ENCODE measurements around the gene OAS2. TPM values are rescaled to one million over a fixed set of nuclear protein-coding genes. Genes with fewer than 3 reads are reported as not detected.

OAS2 gene
- total RNA-seq, 1 donor from 2014 or later = 0.41 TPM

DNA sequence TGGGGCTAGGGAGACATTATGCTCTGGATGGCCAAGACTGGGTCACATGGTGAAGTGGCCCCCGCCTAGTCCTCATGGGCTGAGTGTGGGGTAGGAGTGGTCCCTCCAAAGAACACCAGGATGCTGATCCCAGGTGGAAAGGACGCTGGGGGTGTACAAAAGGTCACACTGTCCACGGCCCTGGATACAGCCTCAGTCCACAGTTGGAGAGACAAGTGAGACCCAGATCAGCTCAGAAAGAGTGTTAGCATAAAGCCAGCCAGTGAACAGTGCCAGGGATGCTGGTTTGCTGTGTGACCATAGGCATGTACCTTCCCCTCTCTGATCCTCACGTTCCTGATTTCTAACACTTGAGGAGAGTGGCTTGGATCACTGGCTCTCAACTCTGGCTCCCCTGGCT, 13.4 kb upstream of the OAS2 start:
- no peak for DNase-seq (ENCODE audit: low spot score)
- Mint-ChIP-seq H3K27ac (ENCODE audit: unreplicated experiment) (no peak overlapping the region), H3K36me3 (ENCODE audit: low read depth, unreplicated experiment) (peaks cover 7% of the 10 kb centered on the region), H3K4me1 (ENCODE audit: unreplicated experiment) (no peaks in the 10 kb centered on the region), H3K27me3 (ENCODE audit: unreplicated experiment) (peaks cover 5% of the 10 kb centered on the region), H3K9me3 (ENCODE audit: unreplicated experiment) (peaks cover under 1% of the 10 kb centered on the region), H3K4me3 (ENCODE audit: unreplicated experiment) (no peak overlapping the region)
- TF ChIP-seq, protein P1, sequence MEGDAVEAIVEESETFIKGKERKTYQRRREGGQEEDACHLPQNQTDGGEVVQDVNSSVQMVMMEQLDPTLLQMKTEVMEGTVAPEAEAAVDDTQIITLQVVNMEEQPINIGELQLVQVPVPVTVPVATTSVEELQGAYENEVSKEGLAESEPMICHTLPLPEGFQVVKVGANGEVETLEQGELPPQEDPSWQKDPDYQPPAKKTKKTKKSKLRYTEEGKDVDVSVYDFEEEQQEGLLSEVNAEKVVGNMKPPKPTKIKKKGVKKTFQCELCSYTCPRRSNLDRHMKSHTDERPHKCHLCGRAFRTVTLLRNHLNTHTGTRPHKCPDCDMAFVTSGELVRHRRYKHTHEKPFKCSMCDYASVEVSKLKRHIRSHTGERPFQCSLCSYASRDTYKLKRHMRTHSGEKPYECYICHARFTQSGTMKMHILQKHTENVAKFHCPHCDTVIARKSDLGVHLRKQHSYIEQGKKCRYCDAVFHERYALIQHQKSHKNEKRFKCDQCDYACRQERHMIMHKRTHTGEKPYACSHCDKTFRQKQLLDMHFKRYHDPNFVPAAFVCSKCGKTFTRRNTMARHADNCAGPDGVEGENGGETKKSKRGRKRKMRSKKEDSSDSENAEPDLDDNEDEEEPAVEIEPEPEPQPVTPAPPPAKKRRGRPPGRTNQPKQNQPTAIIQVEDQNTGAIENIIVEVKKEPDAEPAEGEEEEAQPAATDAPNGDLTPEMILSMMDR (IDR thresholded peaks at IDR 0.05; ENCODE audit: unreplicated experiment) = no peak

DNA sequence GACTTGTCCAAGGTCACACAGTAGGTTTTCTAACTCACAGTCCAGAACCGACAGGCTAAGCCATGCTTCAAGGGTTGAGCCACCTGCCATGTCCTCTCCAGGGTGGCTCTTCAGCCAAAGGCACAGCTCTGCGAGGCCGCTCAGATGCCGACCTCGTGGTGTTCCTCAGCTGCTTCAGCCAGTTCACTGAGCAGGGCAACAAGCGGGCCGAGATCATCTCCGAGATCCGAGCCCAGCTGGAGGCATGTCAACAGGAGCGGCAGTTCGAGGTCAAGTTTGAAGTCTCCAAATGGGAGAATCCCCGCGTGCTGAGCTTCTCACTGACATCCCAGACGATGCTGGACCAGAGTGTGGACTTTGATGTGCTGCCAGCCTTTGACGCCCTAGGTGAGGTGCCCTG, 12.7 kb upstream of the OAS2 start:
- Mint-ChIP-seq H3K27ac (ENCODE audit: unreplicated experiment) (no peak overlapping the region), H3K4me1 (ENCODE audit: unreplicated experiment) (no peaks in the 10 kb centered on the region), H3K27me3 (ENCODE audit: unreplicated experiment) (peaks cover 5% of the 10 kb centered on the region), H3K9me3 (ENCODE audit: unreplicated experiment) (no peaks in the 10 kb centered on the region), H3K36me3 (ENCODE audit: low read depth, unreplicated experiment) (peaks cover 7% of the 10 kb centered on the region), H3K4me3 (ENCODE audit: unreplicated experiment) (no peak overlapping the region)
- DNase-seq (ENCODE audit: low spot score) = no peak
- TF ChIP-seq, protein P1 (IDR thresholded peaks at IDR 0.05; ENCODE audit: unreplicated experiment) = no peak

- peaks cover 3% of the 10 kb centered on the region for H3K36me3 Mint-ChIP-seq (ENCODE audit: low read depth, unreplicated experiment)
- H3K4me3 Mint-ChIP-seq (ENCODE audit: unreplicated experiment) = no peak overlapping the region
- no peak overlapping the region for H3K27ac Mint-ChIP-seq (ENCODE audit: unreplicated experiment)
- H3K27me3 Mint-ChIP-seq (ENCODE audit: unreplicated experiment) = peaks cover 2% of the 10 kb centered on the region
- TF ChIP-seq, protein P1 (IDR thresholded peaks at IDR 0.05; ENCODE audit: unreplicated experiment) = no peak
- H3K9me3 Mint-ChIP-seq (ENCODE audit: unreplicated experiment) = no peaks in the 10 kb centered on the region
- peaks cover 16% of the 10 kb centered on the region for H3K4me1 Mint-ChIP-seq (ENCODE audit: unreplicated experiment)
- DNase-seq (ENCODE audit: low spot score) = no peak
These were observed 11.0 kb upstream of the OAS2 start for GRCh38 chr12:112967306-112967705.

- no peak for DNase-seq (ENCODE audit: low spot score)
- H3K36me3 Mint-ChIP-seq (ENCODE audit: low read depth, unreplicated experiment) = peaks cover 3% of the 10 kb centered on the region
- TF ChIP-seq, protein P1 (IDR thresholded peaks at IDR 0.05; ENCODE audit: unreplicated experiment) = no peak
- H3K27ac Mint-ChIP-seq (ENCODE audit: unreplicated experiment) = no peak overlapping the region
- peaks cover 1% of the 10 kb centered on the region for H3K27me3 Mint-ChIP-seq (ENCODE audit: unreplicated experiment)
- no peak overlapping the region for H3K4me3 Mint-ChIP-seq (ENCODE audit: unreplicated experiment)
- H3K4me1 Mint-ChIP-seq (ENCODE audit: unreplicated experiment) = peaks cover 16% of the 10 kb centered on the region
- no peaks in the 10 kb centered on the region for H3K9me3 Mint-ChIP-seq (ENCODE audit: unreplicated experiment)
These were observed 10.5 kb upstream of the OAS2 start for GRCh38 chr12:112967858-112968257.

DNA sequence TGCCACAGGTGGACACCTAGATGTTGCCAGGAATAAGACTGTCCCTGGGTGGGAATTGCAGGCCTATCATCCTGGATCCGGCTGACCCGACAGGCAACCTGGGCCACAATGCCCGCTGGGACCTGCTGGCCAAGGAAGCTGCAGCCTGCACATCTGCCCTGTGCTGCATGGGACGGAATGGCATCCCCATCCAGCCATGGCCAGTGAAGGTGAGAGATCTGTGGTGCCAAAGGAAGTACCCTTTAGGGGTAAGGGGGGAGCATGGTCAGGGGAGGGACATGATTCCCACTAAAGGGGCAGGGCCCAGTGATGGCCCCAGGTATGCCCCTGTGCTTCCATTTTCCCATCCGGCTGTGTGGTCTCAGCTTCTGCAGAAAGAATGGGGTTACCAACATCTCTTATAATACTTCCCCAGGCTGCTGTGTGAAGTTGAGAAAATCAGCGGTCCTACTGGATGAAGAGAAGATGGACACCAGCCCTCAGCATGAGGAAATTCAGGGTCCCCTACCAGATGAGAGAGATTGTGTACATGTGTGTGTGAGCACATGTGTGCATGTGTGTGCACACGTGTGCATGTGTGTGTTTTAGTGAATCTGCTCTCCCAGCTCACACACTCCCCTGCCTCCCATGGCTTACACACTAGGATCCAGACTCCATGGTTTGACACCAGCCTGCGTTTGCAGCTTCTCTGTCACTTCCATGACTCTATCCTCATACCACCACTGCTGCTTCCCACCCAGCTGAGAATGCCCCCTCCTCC, 8.6 kb upstream of the OAS2 start:
- no peaks in the 10 kb centered on the region for H3K36me3 Mint-ChIP-seq (ENCODE audit: low read depth, unreplicated experiment)
- TF ChIP-seq, protein P1 (IDR thresholded peaks at IDR 0.05; ENCODE audit: unreplicated experiment) = no peak
- no peak overlapping the region for H3K27ac Mint-ChIP-seq (ENCODE audit: unreplicated experiment)
- H3K9me3 Mint-ChIP-seq (ENCODE audit: unreplicated experiment) = no peaks in the 10 kb centered on the region
- peaks cover 16% of the 10 kb centered on the region for H3K4me1 Mint-ChIP-seq (ENCODE audit: unreplicated experiment)
- DNase-seq (ENCODE audit: low spot score) = no peak
- peaks cover 1% of the 10 kb centered on the region for H3K27me3 Mint-ChIP-seq (ENCODE audit: unreplicated experiment)
- H3K4me3 Mint-ChIP-seq (ENCODE audit: unreplicated experiment) = no peak overlapping the region

Data from endothelial cell (in vitro differentiated cells).